SU-DHL-6 (cell line): ENCODE results near the gene UTP3.

ENCODE experiments used
- EZH2phosphoT487 ChIP-seq: fragments of 200-600 bp; sonication (generic), shearing (Covaris generic); conservative IDR thresholded peaks from 2 replicates; pipeline ENCODE4 v1.6.1; 2018; ENCODE audit warnings: mild to moderate bottlenecking, antibody characterized with exemption, low read length, moderate library complexity, mixed read lengths
- TF ChIP-seq, protein P1 (sequence below): fragments of 200-600 bp; sonication (generic); IDR thresholded peaks from one replicate; pipeline ENCODE4 v1.5.1; 2017; ENCODE audit warnings: antibody characterized with exemption, mild to moderate bottlenecking, low read length, moderate library complexity; ENCODE audit not compliant: insufficient read depth, poor library complexity, severe bottlenecking

GRCh38 chr4:70704931-70705182, 16.5 kb downstream of the UTP3 start:
- TF ChIP-seq, protein P1, sequence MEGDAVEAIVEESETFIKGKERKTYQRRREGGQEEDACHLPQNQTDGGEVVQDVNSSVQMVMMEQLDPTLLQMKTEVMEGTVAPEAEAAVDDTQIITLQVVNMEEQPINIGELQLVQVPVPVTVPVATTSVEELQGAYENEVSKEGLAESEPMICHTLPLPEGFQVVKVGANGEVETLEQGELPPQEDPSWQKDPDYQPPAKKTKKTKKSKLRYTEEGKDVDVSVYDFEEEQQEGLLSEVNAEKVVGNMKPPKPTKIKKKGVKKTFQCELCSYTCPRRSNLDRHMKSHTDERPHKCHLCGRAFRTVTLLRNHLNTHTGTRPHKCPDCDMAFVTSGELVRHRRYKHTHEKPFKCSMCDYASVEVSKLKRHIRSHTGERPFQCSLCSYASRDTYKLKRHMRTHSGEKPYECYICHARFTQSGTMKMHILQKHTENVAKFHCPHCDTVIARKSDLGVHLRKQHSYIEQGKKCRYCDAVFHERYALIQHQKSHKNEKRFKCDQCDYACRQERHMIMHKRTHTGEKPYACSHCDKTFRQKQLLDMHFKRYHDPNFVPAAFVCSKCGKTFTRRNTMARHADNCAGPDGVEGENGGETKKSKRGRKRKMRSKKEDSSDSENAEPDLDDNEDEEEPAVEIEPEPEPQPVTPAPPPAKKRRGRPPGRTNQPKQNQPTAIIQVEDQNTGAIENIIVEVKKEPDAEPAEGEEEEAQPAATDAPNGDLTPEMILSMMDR, result no peak
- TF ChIP-seq EZH2phosphoT487, result no peak
